K562 (cell line): ENCODE measurements around the gene MCEMP1. TPM values are rescaled to one million over a fixed set of nuclear protein-coding genes. Genes with fewer than 3 reads are reported as not detected.

Source experiments
- ATAC-seq: fragments of 200-7000 bp; cut with Tn5 transposase; 3 replicates; pipeline ENCODE4 v1.9.1; 2020; ENCODE audit warnings: moderate library complexity
- BruUV-seq: library from RNA; stranded (reverse); fragments of 400-500 nt; replicated peaks from 2 replicates; lab custom pipeline; 2021; lab: Mats Ljungman, UMichigan
- CTCF ChIA-PET: fragments of 300-600 bp; formaldehyde crosslinking; extraction: SDS; loops from one replicate; lab custom pipeline; 2021; ENCODE audit warnings: low intra/inter-chr PET ratio; lab: Yijun Ruan, JAX
- POLR2A ChIA-PET: fragments of 300-600, 350-650 bp; sonication (Branson Sonifier 250); formaldehyde crosslinking; extraction: SDS; loops from one replicate; lab custom pipeline; 2021; ENCODE audit warnings: antibody characterized with exemption, inconsistent platforms; lab: Yijun Ruan, JAX
- DNase-seq, 4 experiments: peaks; one replicate each; pipeline versions ENCODE4 v3.0.0 to v3.0.0-alpha.2; 2011 to 2018; ENCODE audit warnings: low spot score in 3 of 4, mixed read lengths in 3 of 4; ENCODE audit errors: extremely low read depth in 1 of 4
- FAIRE-seq: peaks from 2 replicates; lab custom pipeline; 2011; peaks lifted over from hg19 to GRCh38; lab: Jason Lieb, UNC
- H2AFZ ChIP-seq: 2 replicates; pipeline ENCODE4 v1.6.0; 2011; ENCODE audit warnings: low read depth, low read length, control low read depth, inconsistent platforms
- H3K27ac ChIP-seq: fragments of 200-600 bp; 3 replicates; pipeline ENCODE4 v1.8.0; 2011; ENCODE audit warnings: low read depth, mild to moderate bottlenecking, control low read depth, inconsistent platforms, low read length, moderate library complexity, mixed read lengths; ENCODE audit errors: extremely low read depth
- H3K27me3 ChIP-seq, 2 experiments: fragments of 300-600 bp in 1 of 2; 2 replicates in 1 of 2; 3 replicates in 1 of 2; pipeline versions ENCODE4 v1.6.0 to v1.8.0; 2011; ENCODE audit warnings: inconsistent platforms in 2 of 2, low read length in 2 of 2, mild to moderate bottlenecking in 1 of 2, mixed read lengths in 1 of 2, moderate library complexity in 1 of 2; ENCODE audit not compliant: control insufficient read depth in 2 of 2, insufficient read depth in 2 of 2
- H3K36me3 ChIP-seq: fragments of 300-600 bp; 3 replicates; pipeline ENCODE4 v1.8.0; 2011; ENCODE audit warnings: mild to moderate bottlenecking, low read length, inconsistent platforms; ENCODE audit not compliant: control insufficient read depth, insufficient read depth
- H3K4me1 ChIP-seq, 2 experiments: fragments of 200-600 bp in 1 of 2; replicated peaks in 1 of 2; 2 replicates in 1 of 2; 3 replicates in 1 of 2; pipeline versions ENCODE4 v1.5.1 to v1.8.0; 2011; ENCODE audit warnings: inconsistent platforms in 2 of 2, low read length in 2 of 2, mild to moderate bottlenecking in 1 of 2, mixed read lengths in 1 of 2, moderate library complexity in 1 of 2; ENCODE audit not compliant: control insufficient read depth in 2 of 2, insufficient read depth in 2 of 2
- H3K4me2 ChIP-seq: 2 replicates; pipeline ENCODE4 v1.6.1; 2011; ENCODE audit warnings: low read length, control low read depth, inconsistent platforms, mixed read lengths; ENCODE audit not compliant: insufficient read depth
- H3K4me3 ChIP-seq: fragments of 200-600 bp; sonication (generic), shearing (Covaris generic); 2 replicates; pipeline ENCODE4 v1.5.1; 2016; ENCODE audit warnings: control low read depth, inconsistent platforms
- H3K79me2 ChIP-seq: fragments of 200-600 bp; 3 replicates; pipeline ENCODE4 v1.8.0; 2011; ENCODE audit warnings: low read length, inconsistent platforms; ENCODE audit not compliant: control insufficient read depth, insufficient read depth
- H3K9ac ChIP-seq, 2 experiments: 2 replicates each; pipeline versions ENCODE4 v1.6.0 to v1.6.1; 2011; ENCODE audit warnings: low read depth in 2 of 2, low read length in 2 of 2, control low read depth in 1 of 2, inconsistent platforms in 1 of 2, mild to moderate bottlenecking in 1 of 2, mixed read lengths in 1 of 2; ENCODE audit not compliant: insufficient read depth in 1 of 2
- H3K9me1 ChIP-seq: one replicate; pipeline ENCODE4 v1.6.0; 2011; ENCODE audit warnings: inconsistent platforms, mild to moderate bottlenecking, low read length, moderate library complexity; ENCODE audit not compliant: control insufficient read depth, insufficient read depth
- H3K9me3 ChIP-seq: replicated peaks from 2 replicates; pipeline ENCODE4 v1.5.1; 2011; ENCODE audit warnings: low read depth, low read length, inconsistent platforms; ENCODE audit not compliant: control insufficient read depth, insufficient read depth
- H4K20me1 ChIP-seq: replicated peaks from 2 replicates; pipeline ENCODE4 v1.6.1; 2011; ENCODE audit warnings: low read length, inconsistent platforms, mixed read lengths; ENCODE audit not compliant: control insufficient read depth, insufficient read depth
- DEAF1 ChIP-seq: fragments of 450-650 bp; formaldehyde crosslinking; IDR thresholded peaks from 2 replicates; pipeline ENCODE4 v1.4.0; 2020; ENCODE audit warnings: mild to moderate bottlenecking, moderate library complexity
- MLLT1 ChIP-seq, 2 experiments: fragments of 450-650 bp; IDR thresholded peaks; 2 replicates each; pipeline ENCODE4 v1.6.1; 2016
- POLR2G ChIP-seq: fragments of 200-400 bp; formaldehyde crosslinking; IDR thresholded peaks from 2 replicates; pipeline ENCODE4 v1.6.1; 2017; ENCODE audit warnings: low read depth, mild to moderate bottlenecking, antibody characterized with exemption, low read length, moderate library complexity
- PPARD ChIP-seq: fragments of 250-450 bp; sonication (Bioruptor Pico); IDR thresholded peaks from 2 replicates; pipeline ENCODE4 v1.8.0; 2022; ENCODE audit warnings: inconsistent platforms, mild to moderate bottlenecking, moderate library complexity
- RBFOX2 ChIP-seq: fragments of 200-400 bp; formaldehyde crosslinking; IDR thresholded peaks from 2 replicates; pipeline ENCODE4 v1.6.1; 2017; ENCODE audit warnings: low read depth, mild to moderate bottlenecking, low read length, moderate library complexity
- REST ChIP-seq, 2 experiments: fragments of 450-650 bp; formaldehyde crosslinking in 1 of 2; IDR thresholded peaks; 2 replicates each; pipeline versions ENCODE4 v1.4.0 to v1.6.1; 2014 to 2020; ENCODE audit warnings: mild to moderate bottlenecking in 2 of 2, borderline replicate concordance in 1 of 2, low read depth in 1 of 2
- TAL1 ChIP-seq: fragments of 450-650 bp; IDR thresholded peaks from 2 replicates; pipeline ENCODE4 v1.6.1; 2016; ENCODE audit warnings: mild to moderate bottlenecking
- WGBS: fragments of 100-300 bp; shearing (Covaris generic); methylation state at CpG from one replicate; pipeline ENCODE4 v1.1.6; 2016; ENCODE audit warnings: low coverage, mixed read lengths; ENCODE audit not compliant: insufficient coverage; ENCODE audit errors: missing lambda C conversion rate; 5-methylcytosine and 5-hydroxymethylcytosine counted together
- in situ Hi-C: fragments of 300-500 bp; cut with MboI; formaldehyde crosslinking; loops from 4 replicates; pipeline ENCODE4 v1.15.0; 2018; ENCODE audit warnings: inconsistent platforms, mixed read lengths
- intact Hi-C: fragments of 100-400 bp; cut with micrococcal nuclease; formaldehyde crosslinking; loops from 2 replicates; pipeline ENCODE4 v1.14.2; 2022
- polyA plus RNA-seq, 8 experiments: library from polyadenylated mRNA; depleted of rRNA in 4 of 8; stranded (reverse) in 5 of 8; unstranded in 3 of 8; fragments of >200 nt; fragmentation: Nextera tagmentation in 2 of 8; fragmentation: Illumina TruSeq in 1 of 8; extraction: Ambion mirVana in 2 of 8; extraction: Trizol in 1 of 8; gene quantifications; 2 replicates each; pipeline versions ENCODE4 v1.2.1 to v1.2.3, GENCODE V29; 2011 to 2014; ENCODE audit warnings: inconsistent platforms in 1 of 8, missing spikeins in 1 of 8
- total RNA-seq, 7 experiments: library from RNA; depleted of rRNA in 6 of 7; stranded (reverse); fragments of >200 nt in 6 of 7; fragmentation: Illumina TruSeq in 2 of 7; extraction: Trizol in 2 of 7; gene quantifications; 2 replicates each; pipeline versions ENCODE4 v1.2.1 to v1.2.3, GENCODE V29; 2011 to 2021; ENCODE audit warnings: low replicate concordance in 1 of 7

The MCEMP1 gene
- total and polyA plus RNA-seq, 9 of the 15 experiments (the other 6 are each of a cell fraction or from before 2014, with no cell fraction given) = 0.11 to 1.8 (median 0.51) TPM

GRCh38 chr19:7632340-7633203 lies 44.3 kb upstream of the MCEMP1 start:
- H3K36me3 ChIP-seq = peaks cover 15% of the 10 kb centered on the region; the same call in 2 of the 3 replicates
- no peak overlapping the region for H3K4me3 ChIP-seq
- FAIRE-seq = no peak
- 86% methylated on average over 19 of the region's 40 CpGs for WGBS
- no peaks in the 10 kb centered on the region for H3K9me1 ChIP-seq
- no peak for DNase-seq
- no peak overlapping the region for H3K4me2 ChIP-seq
- H3K9me3 ChIP-seq = no peaks in the 10 kb centered on the region
- H3K9ac ChIP-seq = 0 out of 4 replicates have a peak overlapping the region, but pooled peaks of 1 of the 2 experiments have one; percentile 39
- H3K27ac ChIP-seq = no peak overlapping the region
- no peak overlapping the region for H2AFZ ChIP-seq
- intact Hi-C loops = no loop called here
- POLR2A ChIA-PET = interaction anchor here (0.7 kb wide), 2 partner anchors 11 to 26 kb away, joined by 3 read pairs; no protein-coding TSS in a partner anchor
- in situ Hi-C loops = no loop called here
- H3K4me1 ChIP-seq = peaks cover 21 to 38% of the 10 kb centered on the region in 2 experiments; a peak in 4 of 5 replicates
- no peak for ATAC-seq
- H4K20me1 ChIP-seq = no peaks in the 10 kb centered on the region
- CTCF ChIA-PET = no interaction called here
- peaks cover 46% of the 10 kb centered on the region for H3K79me2 ChIP-seq
- BruUV-seq = no TSS peak
- no peaks in the 10 kb centered on the region for H3K27me3 ChIP-seq
- TF ChIP-seq DEAF1 (CRISPR knock-in tag) = no peak
- peak; percentile 54; the same call in 1 of the 2 replicates for TF ChIP-seq RBFOX2
- no peak for TF ChIP-seq MLLT1 (IDR thresholded peaks at IDR 0.05)
- TF ChIP-seq PPARD (CRISPR knock-in tag) = no peak
- no peak for TF ChIP-seq REST (IDR thresholded peaks at IDR 0.05; ENCODE audit: borderline replicate concordance)
- TF ChIP-seq REST (CRISPR knock-in tag; IDR thresholded peaks at IDR 0.05; ENCODE audit: low read depth) = no peak
- TF ChIP-seq TAL1 = no peak
- TF ChIP-seq POLR2G = peak; percentile 59
